ENCODE data around the gene EHD4. TPM values are rescaled to one million over a fixed set of nuclear protein-coding genes. Genes with fewer than 3 reads are reported as not detected.

The EHD4 gene
- total and polyA plus RNA-seq, 2 donors (not counting 1 experiment from before 2014, with no cell fraction given): 19.3 to 22.0 TPM

- no peak for DNase-seq (ENCODE audit: low read depth in 2 of 2)
- no peak overlapping the region for H3K4me3 ChIP-seq (replicated peaks in 1 of 4; ENCODE audit: control extremely low read depth in 1 of 4, insufficient read depth in 1 of 4, low read depth in 3 of 4, low read length in 4 of 4)
- H3K4me1 ChIP-seq (ENCODE audit: control insufficient read depth, extremely low read depth, insufficient read depth, low read length): peaks cover under 1% of the 10 kb centered on the region
- no peak overlapping the region for H3K9ac ChIP-seq (ENCODE audit: insufficient read depth, low read length)
- no peaks in the 10 kb centered on the region for H3K27me3 ChIP-seq (ENCODE audit: control insufficient read depth, insufficient read depth, low read length)
- no peak overlapping the region for H3K4me2 ChIP-seq (ENCODE audit: extremely low read depth, insufficient read depth, low read length)
- no peaks in the 10 kb centered on the region for H4K20me1 ChIP-seq (ENCODE audit: control insufficient read depth, extremely low read depth, insufficient read depth, low read length)
- TF ChIP-seq CTCF (conservative IDR thresholded peaks at IDR 0.05 in 1 of 2, IDR thresholded peaks at IDR 0.05 in 1 of 2; ENCODE audit: low read depth in 1 of 2, low read length in 2 of 2) (no peak), EZH2 (IDR thresholded peaks at IDR 0.05; ENCODE audit: low read length, missing control alignments) (no peak)
- H3K79me2 ChIP-seq (ENCODE audit: control insufficient read depth, insufficient read depth, low read length): no peaks in the 10 kb centered on the region
- no peak overlapping the region for H2AFZ ChIP-seq (ENCODE audit: low read length)
- H3K9me3 ChIP-seq (ENCODE audit: control insufficient read depth, insufficient read depth, low read depth, low read length): no peaks in the 10 kb centered on the region
- no peak overlapping the region for H3K27ac ChIP-seq (ENCODE audit: insufficient read depth, low read length)
- no peaks in the 10 kb centered on the region for H3K36me3 ChIP-seq (ENCODE audit: control insufficient read depth, insufficient read depth, low read length)
Observed at GRCh38 chr15:41865490-41866055, 106.8 kb downstream of the EHD4 start.

GRCh38 chr15:41862515-41863116 lies 109.7 kb downstream of the EHD4 start:
- no peak for TF ChIP-seq CTCF (conservative IDR thresholded peaks at IDR 0.05 in 1 of 2, IDR thresholded peaks at IDR 0.05 in 1 of 2; ENCODE audit: low read depth in 1 of 2, low read length in 2 of 2)
- TF ChIP-seq EZH2 (IDR thresholded peaks at IDR 0.05; ENCODE audit: low read length, missing control alignments): no peak
- no peak for DNase-seq (ENCODE audit: low read depth in 2 of 2)
- H3K4me3 ChIP-seq (replicated peaks in 1 of 4; ENCODE audit: control extremely low read depth in 1 of 4, insufficient read depth in 1 of 4, low read depth in 3 of 4, low read length in 4 of 4): no peak overlapping the region
- H3K9me3 ChIP-seq (ENCODE audit: control insufficient read depth, insufficient read depth, low read depth, low read length): no peaks in the 10 kb centered on the region
- H3K79me2 ChIP-seq (ENCODE audit: control insufficient read depth, insufficient read depth, low read length): no peaks in the 10 kb centered on the region
- H3K27ac ChIP-seq (ENCODE audit: insufficient read depth, low read length): no peak overlapping the region
- no peaks in the 10 kb centered on the region for H3K27me3 ChIP-seq (ENCODE audit: control insufficient read depth, insufficient read depth, low read length)
- H2AFZ ChIP-seq (ENCODE audit: low read length): no peak overlapping the region
- no peaks in the 10 kb centered on the region for H3K36me3 ChIP-seq (ENCODE audit: control insufficient read depth, insufficient read depth, low read length)
- H3K4me2 ChIP-seq (ENCODE audit: extremely low read depth, insufficient read depth, low read length): no peak overlapping the region
- H4K20me1 ChIP-seq (ENCODE audit: control insufficient read depth, extremely low read depth, insufficient read depth, low read length): no peaks in the 10 kb centered on the region
- H3K4me1 ChIP-seq (ENCODE audit: control insufficient read depth, extremely low read depth, insufficient read depth, low read length): no peaks in the 10 kb centered on the region
- no peak overlapping the region for H3K9ac ChIP-seq (ENCODE audit: insufficient read depth, low read length)

GRCh38 chr15:41861736-41862356 lies 110.5 kb downstream of the EHD4 start:
- no peak overlapping the region for H3K4me3 ChIP-seq (replicated peaks in 1 of 4; ENCODE audit: control extremely low read depth in 1 of 4, insufficient read depth in 1 of 4, low read depth in 3 of 4, low read length in 4 of 4)

More at GRCh38 chr15:41861736-41862356, 110.5 kb downstream of the EHD4 start:
- DNase-seq (ENCODE audit: low read depth in 2 of 2): no peak
- Histone ChIP-seq H3K27me3 (ENCODE audit: control insufficient read depth, insufficient read depth, low read length) (no peaks in the 10 kb centered on the region), H3K4me2 (ENCODE audit: extremely low read depth, insufficient read depth, low read length) (no peak overlapping the region), H3K36me3 (ENCODE audit: control insufficient read depth, insufficient read depth, low read length) (no peaks in the 10 kb centered on the region), H2AFZ (ENCODE audit: low read length) (no peak overlapping the region), H3K9ac (ENCODE audit: insufficient read depth, low read length) (no peak overlapping the region), H3K79me2 (ENCODE audit: control insufficient read depth, insufficient read depth, low read length) (no peaks in the 10 kb centered on the region), H4K20me1 (ENCODE audit: control insufficient read depth, extremely low read depth, insufficient read depth, low read length) (no peaks in the 10 kb centered on the region), H3K4me1 (ENCODE audit: control insufficient read depth, extremely low read depth, insufficient read depth, low read length) (no peaks in the 10 kb centered on the region), H3K27ac (ENCODE audit: insufficient read depth, low read length) (no peak overlapping the region), H3K9me3 (ENCODE audit: control insufficient read depth, insufficient read depth, low read depth, low read length) (no peaks in the 10 kb centered on the region)
- TF ChIP-seq CTCF (conservative IDR thresholded peaks at IDR 0.05 in 1 of 2, IDR thresholded peaks at IDR 0.05 in 1 of 2; ENCODE audit: low read depth in 1 of 2, low read length in 2 of 2): no peak
- TF ChIP-seq EZH2 (IDR thresholded peaks at IDR 0.05; ENCODE audit: low read length, missing control alignments): no peak

Data from fibroblast of lung (primary cell).